Measurements from ENCODE around the gene ARHGAP40.

ARHGAP40 gene

GRCh38 chr20:38573413-38573812 is 28.2 kb upstream of the ARHGAP40 start:
- Histone ChIP-seq H3K9me3 (ENCODE audit: insufficient read depth, low read depth, low read length) (no peaks in the 10 kb centered on the region), H3K4me3 (ENCODE audit: low read length) (no peak overlapping the region), H3K27me3 (ENCODE audit: insufficient read depth, low read length) (no peaks in the 10 kb centered on the region), H3K27ac (ENCODE audit: low read depth, low read length) (no peak overlapping the region), H3K4me1 (ENCODE audit: insufficient read depth, low read length) (peaks cover 10% of the 10 kb centered on the region; the same call in 1 of the 2 replicates), H3K36me3 (ENCODE audit: insufficient read depth, low read length) (peaks cover 70% of the 10 kb centered on the region), H3K9ac (ENCODE audit: low read depth, low read length) (no peak overlapping the region)
- WGBS = 92% methylated on average over 7 of the region's 7 CpGs

- Histone ChIP-seq H3K9ac (ENCODE audit: low read depth, low read length) (no peak overlapping the region), H3K27me3 (ENCODE audit: insufficient read depth, low read length) (no peaks in the 10 kb centered on the region), H3K36me3 (ENCODE audit: insufficient read depth, low read length) (peaks cover 21% of the 10 kb centered on the region), H3K4me3 (ENCODE audit: low read length) (no peak overlapping the region), H3K9me3 (ENCODE audit: insufficient read depth, low read depth, low read length) (no peaks in the 10 kb centered on the region), H3K27ac (ENCODE audit: low read depth, low read length) (no peak overlapping the region), H3K4me1 (ENCODE audit: insufficient read depth, low read length) (peaks cover 17% of the 10 kb centered on the region)
- 88% methylated on average over 7 of the region's 7 CpGs for WGBS
Observed at GRCh38 chr20:38579219-38579910, 22.2 kb upstream of the ARHGAP40 start.

GRCh38 chr20:38579921-38580320 is 21.7 kb upstream of the ARHGAP40 start:
- 88% methylated on average over 4 of the region's 4 CpGs for WGBS
- H3K27ac ChIP-seq (ENCODE audit: low read depth, low read length) = no peak overlapping the region
- H3K36me3 ChIP-seq (ENCODE audit: insufficient read depth, low read length) = peaks cover 15% of the 10 kb centered on the region
- no peak overlapping the region for H3K9ac ChIP-seq (ENCODE audit: low read depth, low read length)
- no peaks in the 10 kb centered on the region for H3K27me3 ChIP-seq (ENCODE audit: insufficient read depth, low read length)
- no peaks in the 10 kb centered on the region for H3K9me3 ChIP-seq (ENCODE audit: insufficient read depth, low read depth, low read length)
- H3K4me1 ChIP-seq (ENCODE audit: insufficient read depth, low read length) = peaks cover 17% of the 10 kb centered on the region
- H3K4me3 ChIP-seq (ENCODE audit: low read length) = no peak overlapping the region

- Histone ChIP-seq H3K4me1 (ENCODE audit: insufficient read depth, low read length) (peaks cover 17% of the 10 kb centered on the region), H3K27ac (ENCODE audit: low read depth, low read length) (no peak within 1 kb of the TSS), H3K36me3 (ENCODE audit: insufficient read depth, low read length) (peaks cover 4% of the 10 kb centered on the region), H3K4me3 (ENCODE audit: low read length) (no peak within 1 kb of the TSS), H3K27me3 (ENCODE audit: insufficient read depth, low read length) (no peaks in the 10 kb centered on the region), H3K9me3 (ENCODE audit: insufficient read depth, low read depth, low read length) (no peaks in the 10 kb centered on the region), H3K9ac (ENCODE audit: low read depth, low read length) (no peak within 1 kb of the TSS)
- WGBS = 86% methylated on average over 5 of the region's 5 CpGs
Observed at GRCh38 chr20:38581013-38581412, 20.6 kb upstream of the ARHGAP40 start, which contains the start of gene ADIG. Gene ADIG, plus strand, starts transcription at chr20:38581197. Its CDS starts 54 bp downstream, at chr20:38581251.

GRCh38 chr20:38581830-38582358 is 19.7 kb upstream of the ARHGAP40 start:
- WGBS = 84% methylated on average over 4 of the region's 4 CpGs

GRCh38 chr20:38583306-38583705 is 18.3 kb upstream of the ARHGAP40 start:
- Histone ChIP-seq H3K9me3 (ENCODE audit: insufficient read depth, low read depth, low read length) (no peaks in the 10 kb centered on the region), H3K27me3 (ENCODE audit: insufficient read depth, low read length) (no peaks in the 10 kb centered on the region), H3K27ac (ENCODE audit: low read depth, low read length) (no peak overlapping the region), H3K4me1 (ENCODE audit: insufficient read depth, low read length) (peaks cover 7% of the 10 kb centered on the region; the same call in 1 of the 2 replicates), H3K36me3 (ENCODE audit: insufficient read depth, low read length) (no peaks in the 10 kb centered on the region), H3K4me3 (ENCODE audit: low read length) (no peak overlapping the region), H3K9ac (ENCODE audit: low read depth, low read length) (no peak overlapping the region)
- 93% methylated on average over 4 of the region's 4 CpGs for WGBS

More at GRCh38 chr20:38581830-38582358, 19.7 kb upstream of the ARHGAP40 start:
- Histone ChIP-seq H3K9me3 (ENCODE audit: insufficient read depth, low read depth, low read length) (no peaks in the 10 kb centered on the region), H3K36me3 (ENCODE audit: insufficient read depth, low read length) (no peaks in the 10 kb centered on the region), H3K4me3 (ENCODE audit: low read length) (no peak overlapping the region), H3K27me3 (ENCODE audit: insufficient read depth, low read length) (no peaks in the 10 kb centered on the region), H3K9ac (ENCODE audit: low read depth, low read length) (no peak overlapping the region), H3K4me1 (ENCODE audit: insufficient read depth, low read length) (peaks cover 17% of the 10 kb centered on the region), H3K27ac (ENCODE audit: low read depth, low read length) (no peak overlapping the region)

- no peak overlapping the region for H3K27ac ChIP-seq (ENCODE audit: low read depth, low read length)
- no peak overlapping the region for H3K4me3 ChIP-seq (ENCODE audit: low read length)
- H3K36me3 ChIP-seq (ENCODE audit: insufficient read depth, low read length) = no peaks in the 10 kb centered on the region
- peaks cover 4% of the 10 kb centered on the region; the same call in 1 of the 2 replicates for H3K4me1 ChIP-seq (ENCODE audit: insufficient read depth, low read length)
- H3K9ac ChIP-seq (ENCODE audit: low read depth, low read length) = no peak overlapping the region
- no peaks in the 10 kb centered on the region for H3K9me3 ChIP-seq (ENCODE audit: insufficient read depth, low read depth, low read length)
- WGBS = 60% methylated on average over 6 of the region's 7 CpGs
- no peaks in the 10 kb centered on the region for H3K27me3 ChIP-seq (ENCODE audit: insufficient read depth, low read length)
Observed at GRCh38 chr20:38584099-38584763, 17.4 kb upstream of the ARHGAP40 start.

- Histone ChIP-seq H3K27me3 (ENCODE audit: insufficient read depth, low read length) (no peaks in the 10 kb centered on the region), H3K9ac (ENCODE audit: low read depth, low read length) (no peak overlapping the region), H3K36me3 (ENCODE audit: insufficient read depth, low read length) (no peaks in the 10 kb centered on the region), H3K9me3 (ENCODE audit: insufficient read depth, low read depth, low read length) (no peaks in the 10 kb centered on the region), H3K4me3 (ENCODE audit: low read length) (no peak overlapping the region), H3K27ac (ENCODE audit: low read depth, low read length) (no peak overlapping the region), H3K4me1 (ENCODE audit: insufficient read depth, low read length) (no peaks in the 10 kb centered on the region)
- WGBS = 94% methylated on average over 10 of the region's 10 CpGs
Observed at GRCh38 chr20:38585404-38586180, 16.0 kb upstream of the ARHGAP40 start.

- H3K27me3 ChIP-seq (ENCODE audit: insufficient read depth, low read length) = no peaks in the 10 kb centered on the region
- no peaks in the 10 kb centered on the region for H3K4me1 ChIP-seq (ENCODE audit: insufficient read depth, low read length)
- H3K4me3 ChIP-seq (ENCODE audit: low read length) = no peak overlapping the region
- no peaks in the 10 kb centered on the region for H3K36me3 ChIP-seq (ENCODE audit: insufficient read depth, low read length)
- H3K9ac ChIP-seq (ENCODE audit: low read depth, low read length) = no peak overlapping the region
- 77% methylated on average over 3 of the region's 3 CpGs for WGBS
- no peak overlapping the region for H3K27ac ChIP-seq (ENCODE audit: low read depth, low read length)
- no peaks in the 10 kb centered on the region for H3K9me3 ChIP-seq (ENCODE audit: insufficient read depth, low read depth, low read length)
Observed at GRCh38 chr20:38586181-38586525, 15.5 kb upstream of the ARHGAP40 start.

- WGBS = 95% methylated on average over 6 of the region's 6 CpGs
- Histone ChIP-seq H3K36me3 (ENCODE audit: insufficient read depth, low read length) (no peaks in the 10 kb centered on the region), H3K9me3 (ENCODE audit: insufficient read depth, low read depth, low read length) (no peaks in the 10 kb centered on the region), H3K9ac (ENCODE audit: low read depth, low read length) (no peak overlapping the region), H3K4me1 (ENCODE audit: insufficient read depth, low read length) (peaks cover 5% of the 10 kb centered on the region), H3K4me3 (ENCODE audit: low read length) (no peak overlapping the region), H3K27me3 (ENCODE audit: insufficient read depth, low read length) (no peaks in the 10 kb centered on the region), H3K27ac (ENCODE audit: low read depth, low read length) (no peak overlapping the region)
Observed at GRCh38 chr20:38588303-38588702, 13.3 kb upstream of the ARHGAP40 start.

- Histone ChIP-seq H3K9ac (ENCODE audit: low read depth, low read length) (no peak overlapping the region), H3K4me1 (ENCODE audit: insufficient read depth, low read length) (peaks cover 5% of the 10 kb centered on the region), H3K9me3 (ENCODE audit: insufficient read depth, low read depth, low read length) (no peaks in the 10 kb centered on the region), H3K4me3 (ENCODE audit: low read length) (no peak overlapping the region), H3K36me3 (ENCODE audit: insufficient read depth, low read length) (no peaks in the 10 kb centered on the region), H3K27me3 (ENCODE audit: insufficient read depth, low read length) (no peaks in the 10 kb centered on the region), H3K27ac (ENCODE audit: low read depth, low read length) (no peak overlapping the region)
- 93% methylated on average over 4 of the region's 4 CpGs for WGBS
Observed at GRCh38 chr20:38589351-38589750, 12.3 kb upstream of the ARHGAP40 start.
